Sigmoid colon (tissue), 7 donors: Measurements from ENCODE around the gene SNF8. TPM values are rescaled to one million over a fixed set of nuclear protein-coding genes. Genes with fewer than 3 reads are reported as not detected.
A peak's percentile ranks its signal among the peaks of the same experiment; 100 is the strongest.

Experiments
- DNase-seq: peaks from one replicate; pipeline ENCODE4 v3.0.0-alpha.2; 2019
- H3K27ac ChIP-seq, 4 donors: fragments of 200-600 bp; sonication (generic); one replicate each; pipeline ENCODE4 v1.5.1; 2016 to 2019; ENCODE audit warnings: mild to moderate bottlenecking in 1 of 4
- H3K27me3 ChIP-seq, 3 donors: fragments of 200-600 bp; sonication (generic); one replicate each; pipeline ENCODE4 v1.5.1; 2019; ENCODE audit warnings: mild to moderate bottlenecking in 1 of 3
- H3K36me3 ChIP-seq, 4 donors: fragments of 200-600 bp; sonication (generic); one replicate each; pipeline ENCODE4 v1.5.1; 2016 to 2019
- H3K4me1 ChIP-seq, 4 donors: fragments of 200-600 bp; sonication (generic); one replicate each; pipeline ENCODE4 v1.5.1; 2017 to 2019
- H3K4me3 ChIP-seq, 4 donors: fragments of 200-600 bp; sonication (generic); one replicate each; pipeline ENCODE4 v1.5.1; 2017 to 2019; ENCODE audit warnings: mild to moderate bottlenecking in 2 of 4, moderate library complexity in 1 of 4
- H3K9me3 ChIP-seq, 4 donors: fragments of 200-600 bp in 3 of 4; sonication (generic) in 3 of 4; one replicate each; pipeline versions ENCODE4 v1.5.1 to v1.6.1; 2013 to 2019
- EP300 ChIP-seq, 4 donors: sonication (generic); formaldehyde crosslinking; IDR thresholded peaks; one replicate each; pipeline ENCODE4 v1.6.1; 2017; ENCODE audit warnings: antibody characterized with exemption in 4 of 4
- POLR2A ChIP-seq, 2 donors: fragments of 450-650 bp; IDR thresholded peaks; one replicate each; pipeline ENCODE4 v1.6.1; 2016; ENCODE audit warnings: antibody characterized with exemption in 2 of 2, mild to moderate bottlenecking in 2 of 2, moderate library complexity in 2 of 2
- POLR2AphosphoS5 ChIP-seq, 4 donors: sonication (generic); formaldehyde crosslinking; IDR thresholded peaks; one replicate each; pipeline ENCODE4 v1.6.1; 2017; ENCODE audit warnings: antibody characterized with exemption in 4 of 4
- WGBS, 2 donors: extraction: QIAGEN DNeasy Blood & Tissue Kit; methylation state at CpG; one replicate each; pipeline ENCODE4 v1.1.7; 2013; 5-methylcytosine and 5-hydroxymethylcytosine counted together
- intact Hi-C: fragments of 100-400 bp; cut with DNase I; formaldehyde crosslinking; loops from one replicate; pipeline ENCODE4 v1.15.1; 2023
- polyA plus RNA-seq, 3 donors: library from polyadenylated mRNA; stranded (reverse); fragments of 200-250 nt; gene quantifications; one replicate each; pipeline ENCODE4 v1.2.3, GENCODE V29; 2013
- total RNA-seq, 4 donors: library from RNA; depleted of rRNA; stranded (reverse); fragments of >200 nt; gene quantifications; one replicate each; pipeline ENCODE4 v1.1.0, GENCODE V29; 2016
- TF ChIP-seq, protein P1 (sequence below), 4 experiments: fragments of 450-650 bp in 3 of 4; fragments of 200-600 bp in 1 of 4; IDR thresholded peaks; one replicate each; pipeline ENCODE4 v1.5.1; 2016 to 2019; ENCODE audit warnings: antibody characterized with exemption in 4 of 4, mild to moderate bottlenecking in 3 of 4, moderate library complexity in 2 of 4
- donor health status: healthy with polysubstance abuse.
- donor health status: Bipolar disorder and iron deficiency.
- donor health status: healthy.

The SNF8 gene, protein sequence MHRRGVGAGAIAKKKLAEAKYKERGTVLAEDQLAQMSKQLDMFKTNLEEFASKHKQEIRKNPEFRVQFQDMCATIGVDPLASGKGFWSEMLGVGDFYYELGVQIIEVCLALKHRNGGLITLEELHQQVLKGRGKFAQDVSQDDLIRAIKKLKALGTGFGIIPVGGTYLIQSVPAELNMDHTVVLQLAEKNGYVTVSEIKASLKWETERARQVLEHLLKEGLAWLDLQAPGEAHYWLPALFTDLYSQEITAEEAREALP
- total RNA-seq (10 to 100 TPM; 74.1 to 94.5 (median 85.2) TPM), polyA plus RNA-seq (100 to 1,000 TPM; 108 to 174 (median 145) TPM)

DNA sequence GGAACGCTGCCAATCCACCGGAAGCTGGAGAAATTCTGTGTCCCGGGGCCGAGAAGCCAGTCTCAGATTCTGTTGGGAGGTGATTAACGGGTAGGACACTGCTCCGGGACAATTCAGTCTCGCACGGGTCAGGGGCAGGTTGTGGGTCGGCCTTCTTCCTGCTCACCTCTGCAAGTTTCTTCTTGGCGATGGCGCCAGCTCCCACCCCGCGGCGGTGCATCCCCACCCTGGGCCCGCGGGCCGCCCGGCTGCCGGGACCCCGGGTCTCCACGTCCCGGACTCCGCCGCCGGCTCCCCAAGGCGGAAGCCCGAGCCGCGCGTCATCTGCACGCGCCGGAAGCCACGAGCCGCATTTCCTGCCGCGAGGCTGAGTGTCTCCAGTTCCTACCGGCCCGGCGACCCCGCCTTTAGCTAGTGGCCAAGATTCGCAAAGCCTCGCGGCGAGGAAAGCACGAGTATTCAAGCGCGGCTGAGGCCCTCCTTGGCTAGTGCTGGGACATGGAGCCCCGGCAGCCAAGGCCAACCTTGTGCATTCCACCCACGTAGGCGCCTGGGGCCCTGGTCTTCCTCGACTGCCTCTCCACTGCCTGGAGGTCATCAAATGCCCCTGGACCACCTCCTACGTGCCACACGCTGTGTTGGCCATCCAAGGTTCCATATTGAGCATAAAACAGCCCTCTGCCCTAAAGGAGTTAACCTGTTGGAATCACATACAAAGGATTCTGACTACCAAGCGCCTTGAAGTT is at the start of gene SNF8:
TSS of gene SNF8 (minus strand) at position 328 of the 746 bp plus-strand sequence. CDS start at position 220, 108 bp downstream.
- Histone ChIP-seq H3K27ac (peak within 1 kb of the TSS; percentile 85 to 88 (median 86)), H3K27me3 (no peaks in the 10 kb centered on the region), H3K9me3 (no peaks in the 10 kb centered on the region), H3K36me3 (peaks cover 0 to 19% (median 8%) of the 10 kb centered on the region in 4 donors), H3K4me3 (peak within 1 kb of the TSS; percentile 67 to 86 (median 74)), H3K4me1 (peaks cover 0 to 26% (median 22%) of the 10 kb centered on the region in 4 donors)
- intact Hi-C loops, result loop anchor here (2.0 to 10.0 kb wide), 2 partner anchors 36 to 90 kb away; partner anchors contain the start of gene UBE2Z
- TF ChIP-seq, protein P1, sequence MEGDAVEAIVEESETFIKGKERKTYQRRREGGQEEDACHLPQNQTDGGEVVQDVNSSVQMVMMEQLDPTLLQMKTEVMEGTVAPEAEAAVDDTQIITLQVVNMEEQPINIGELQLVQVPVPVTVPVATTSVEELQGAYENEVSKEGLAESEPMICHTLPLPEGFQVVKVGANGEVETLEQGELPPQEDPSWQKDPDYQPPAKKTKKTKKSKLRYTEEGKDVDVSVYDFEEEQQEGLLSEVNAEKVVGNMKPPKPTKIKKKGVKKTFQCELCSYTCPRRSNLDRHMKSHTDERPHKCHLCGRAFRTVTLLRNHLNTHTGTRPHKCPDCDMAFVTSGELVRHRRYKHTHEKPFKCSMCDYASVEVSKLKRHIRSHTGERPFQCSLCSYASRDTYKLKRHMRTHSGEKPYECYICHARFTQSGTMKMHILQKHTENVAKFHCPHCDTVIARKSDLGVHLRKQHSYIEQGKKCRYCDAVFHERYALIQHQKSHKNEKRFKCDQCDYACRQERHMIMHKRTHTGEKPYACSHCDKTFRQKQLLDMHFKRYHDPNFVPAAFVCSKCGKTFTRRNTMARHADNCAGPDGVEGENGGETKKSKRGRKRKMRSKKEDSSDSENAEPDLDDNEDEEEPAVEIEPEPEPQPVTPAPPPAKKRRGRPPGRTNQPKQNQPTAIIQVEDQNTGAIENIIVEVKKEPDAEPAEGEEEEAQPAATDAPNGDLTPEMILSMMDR (IDR thresholded peaks at IDR 0.05), result no peak
- peak; percentile 58 to 59 for TF ChIP-seq POLR2A (IDR thresholded peaks at IDR 0.05)
- peak; percentile 56 to 91 (median 88) for TF ChIP-seq POLR2AphosphoS5 (IDR thresholded peaks at IDR 0.05)
- TF ChIP-seq EP300 (IDR thresholded peaks at IDR 0.05), result no peak
- peak; percentile 93 for DNase-seq
- WGBS, 2 donors, result 2 to 5% methylated on average over 55 of the region's 55 CpGs

DNA sequence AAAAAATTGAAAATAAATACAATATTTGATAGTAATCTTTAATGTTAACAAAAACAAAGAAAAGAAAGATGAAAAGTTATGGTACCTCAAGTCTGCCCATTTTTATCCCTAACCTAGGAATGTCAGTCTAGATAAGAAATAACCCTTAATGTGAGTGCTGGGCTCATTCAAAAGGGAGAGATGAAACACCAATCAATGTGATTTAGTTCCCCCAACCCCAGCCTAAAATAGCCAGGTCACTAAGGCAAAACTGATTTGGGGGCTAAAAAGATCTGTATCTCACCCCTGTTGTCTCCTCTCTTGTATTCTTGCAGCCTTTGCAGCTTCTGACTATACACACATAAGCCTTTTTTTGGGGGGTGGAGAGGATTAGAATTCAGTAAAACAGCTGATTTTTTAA is 49.3 kb upstream of the SNF8 start:
- TF ChIP-seq, protein P1 (IDR thresholded peaks at IDR 0.05), result no peak
- TF ChIP-seq POLR2A (IDR thresholded peaks at IDR 0.05) (no peak), EP300 (IDR thresholded peaks at IDR 0.05) (no peak), POLR2AphosphoS5 (IDR thresholded peaks at IDR 0.05) (no peak)
- Histone ChIP-seq H3K4me3 (no peak overlapping the region), H3K9me3 (peaks cover 0 to 3% (median 0%) of the 10 kb centered on the region in 4 donors), H3K27ac (no peak overlapping the region), H3K27me3 (peaks cover 58 to 100% (median 99%) of the 10 kb centered on the region in 3 donors), H3K36me3 (no peaks in the 10 kb centered on the region), H3K4me1 (peaks cover 0 to 31% (median 27%) of the 10 kb centered on the region in 4 donors)
- intact Hi-C loops, result loop anchor here (5.0 to 10.0 kb wide), 2 partner anchors 267 to 379 kb away; partner anchors contain the start of genes HOXB13, HOXB7 and HOXB8
- DNase-seq, result no peak

DNA sequence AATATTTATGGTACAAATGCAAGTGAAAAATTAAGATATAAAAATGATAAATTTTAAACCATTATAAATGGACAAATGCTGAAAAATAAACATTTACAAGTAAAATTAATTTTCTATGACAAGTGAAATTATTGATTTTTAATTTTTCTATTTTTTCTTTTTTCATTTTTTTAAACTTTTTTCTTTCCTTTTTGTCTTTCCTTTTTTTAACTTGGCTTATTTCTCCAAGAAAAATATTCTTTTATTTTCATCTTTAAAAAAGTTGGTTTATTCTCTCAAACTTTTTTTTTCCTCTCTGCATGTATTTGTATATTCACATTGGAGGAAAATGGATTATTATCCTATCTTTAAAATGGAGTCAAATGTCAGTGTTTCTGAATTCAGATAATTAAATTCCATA is 48.7 kb upstream of the SNF8 start:
- H3K4me3 ChIP-seq, result no peak overlapping the region
- intact Hi-C loops, result loop anchor here (5.0 to 10.0 kb wide), 2 partner anchors 266 to 379 kb away; partner anchors contain the start of genes HOXB13, HOXB7 and HOXB8
- H3K9me3 ChIP-seq, result peaks cover 0 to 3% (median 0%) of the 10 kb centered on the region in 4 donors
- no peaks in the 10 kb centered on the region for H3K36me3 ChIP-seq
- H3K4me1 ChIP-seq, result peaks cover 0 to 27% (median 26%) of the 10 kb centered on the region in 4 donors
- DNase-seq, result no peak
- H3K27me3 ChIP-seq, result peaks cover 52 to 100% (median 99%) of the 10 kb centered on the region in 3 donors
- no peak overlapping the region for H3K27ac ChIP-seq
- no peak for TF ChIP-seq POLR2AphosphoS5 (IDR thresholded peaks at IDR 0.05)
- TF ChIP-seq EP300 (IDR thresholded peaks at IDR 0.05), result no peak
- TF ChIP-seq, protein P1 (IDR thresholded peaks at IDR 0.05), result no peak
- TF ChIP-seq POLR2A (IDR thresholded peaks at IDR 0.05), result no peak

DNA sequence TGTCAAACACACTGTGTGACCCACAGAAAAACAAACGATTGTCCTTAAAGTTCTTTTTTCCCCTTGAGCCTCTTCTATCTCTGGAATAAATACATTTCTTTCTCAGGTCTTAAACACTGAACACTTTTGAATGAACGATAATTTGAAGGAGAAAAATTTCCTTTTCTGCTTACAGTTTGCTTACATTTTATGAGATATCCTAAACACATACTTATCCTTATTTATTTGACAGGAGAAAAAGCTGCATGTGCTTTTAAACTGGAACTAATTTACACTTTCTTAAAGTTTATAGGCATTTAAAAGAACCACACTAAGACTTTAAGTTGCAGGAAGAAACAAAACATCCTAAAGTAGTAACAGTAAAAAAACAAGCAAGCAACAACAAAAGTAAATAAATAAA is 47.8 kb upstream of the SNF8 start:
- 28 to 65% methylated on average over 2 of the region's 2 CpGs for WGBS, 2 donors
- Histone ChIP-seq H3K36me3 (no peaks in the 10 kb centered on the region), H3K4me3 (no peak overlapping the region), H3K27ac (no peak overlapping the region), H3K9me3 (peaks cover 0 to 3% (median 0%) of the 10 kb centered on the region in 4 donors), H3K27me3 (peaks cover 44 to 100% (median 90%) of the 10 kb centered on the region in 3 donors), H3K4me1 (peaks cover 0 to 21% (median 17%) of the 10 kb centered on the region in 4 donors)
- intact Hi-C loops, result loop anchor here (5.0 to 10.0 kb wide), 2 partner anchors 265 to 378 kb away; partner anchors contain the start of genes HOXB13, HOXB7 and HOXB8
- no peak for TF ChIP-seq POLR2A (IDR thresholded peaks at IDR 0.05)
- TF ChIP-seq POLR2AphosphoS5 (IDR thresholded peaks at IDR 0.05), result peak in 1 of 4 donors; percentile 3
- TF ChIP-seq EP300 (IDR thresholded peaks at IDR 0.05), result no peak
- TF ChIP-seq, protein P1 (IDR thresholded peaks at IDR 0.05), result no peak
- no peak for DNase-seq
